AG10803 (cell line): ENCODE measurements around the gene GINS3.
A peak's percentile ranks its signal among the peaks of the same experiment; 100 is the strongest.
"Not testable (repeated sequence)": the region's sequence is repeated elsewhere in the genome, so short reads cannot be mapped to it uniquely, and the experiment has no call there.

Experiments used
- DNase-seq: peaks from one replicate; pipeline ENCODE4 v3.0.0; 2010; ENCODE audit warnings: low read depth
- H3K4me3 ChIP-seq: 2 replicates; pipeline ENCODE4 v1.5.1; 2011; ENCODE audit warnings: mild to moderate bottlenecking, low read length, control low read depth
- CTCF ChIP-seq: conservative IDR thresholded peaks from 2 replicates; pipeline ENCODE4 v1.5.1; 2011; ENCODE audit warnings: mild to moderate bottlenecking, low read length, control low read depth, inconsistent platforms

Gene GINS3

GRCh38 chr16:58385218-58385773 is 7.0 kb upstream of the GINS3 start:
- DNase-seq, result no peak

GRCh38 chr16:58389724-58390123 is 2.5 kb upstream of the GINS3 start:
- no peak overlapping the region for H3K4me3 ChIP-seq
- TF ChIP-seq CTCF, result no peak
- no peak for DNase-seq

More at GRCh38 chr16:58385218-58385773, 7.0 kb upstream of the GINS3 start:
- no peak overlapping the region for H3K4me3 ChIP-seq
- TF ChIP-seq CTCF, result no peak

GRCh38 chr16:58393138-58393504 is 850 bp downstream of the GINS3 start:
- TF ChIP-seq CTCF, result no peak
- DNase-seq, result peak; percentile 16
- peak overlapping the region; percentile 78 for H3K4me3 ChIP-seq

GRCh38 chr16:58396897-58397296 is 4.6 kb downstream of the GINS3 start:
- not testable (repeated sequence) for DNase-seq, H3K4me3 ChIP-seq

GRCh38 chr16:58399718-58400633 is 7.7 kb downstream of the GINS3 start:
- H3K4me3 ChIP-seq, result no peak overlapping the region
- TF ChIP-seq CTCF, result no peak
- no peak for DNase-seq

- H3K4me3 ChIP-seq, DNase-seq: not testable (repeated sequence)
Measured at GRCh38 chr16:58401305-58401704, 9.0 kb downstream of the GINS3 start.

GRCh38 chr16:58402796-58403195 is 10.5 kb downstream of the GINS3 start:
- no peak for DNase-seq
- no peak overlapping the region for H3K4me3 ChIP-seq
- TF ChIP-seq CTCF, result no peak

- H3K4me3 ChIP-seq, result no peak overlapping the region
- DNase-seq, result peak; percentile 71
- no peak for TF ChIP-seq CTCF
Measured at GRCh38 chr16:58409316-58409973, 17.2 kb downstream of the GINS3 start.
